Activated CD4-positive, alpha-beta T cell treated with anti-CD3 and anti-CD28 coated beads for 48 hours (primary cell): ENCODE results near the gene MAN1A1.
"Not testable (repeated sequence)": the region's sequence is repeated elsewhere in the genome, so short reads cannot be mapped to it uniquely, and the experiment has no call there.

Source experiments
- DNase-seq: peaks from one replicate; pipeline ENCODE4 v3.0.0-alpha.2; 2020

MAN1A1 gene

GRCh38 chr6:119163006-119163405, 186.6 kb downstream of the MAN1A1 start:
- DNase-seq = no peak

GRCh38 chr6:119162134-119162775, 187.3 kb downstream of the MAN1A1 start:
- no peak for DNase-seq

GRCh38 chr6:119161438-119161837, 188.1 kb downstream of the MAN1A1 start:
- DNase-seq = no peak

GRCh38 chr6:119160911-119161310, 188.7 kb downstream of the MAN1A1 start:
- no peak for DNase-seq

GRCh38 chr6:119158057-119158848, 191.3 kb downstream of the MAN1A1 start:
- no peak for DNase-seq

- no peak for DNase-seq
These were observed 192.1 kb downstream of the MAN1A1 start for GRCh38 chr6:119157506-119157815.

GRCh38 chr6:119156757-119157505, 192.6 kb downstream of the MAN1A1 start:
- DNase-seq = no peak

- not testable (repeated sequence) for DNase-seq
These were observed 193.5 kb downstream of the MAN1A1 start for GRCh38 chr6:119156082-119156481.

- DNase-seq = no peak
These were observed 197.4 kb downstream of the MAN1A1 start for GRCh38 chr6:119152187-119152586.

- no peak for DNase-seq
These were observed 200.6 kb downstream of the MAN1A1 start for GRCh38 chr6:119148825-119149525.

- DNase-seq = peak; percentile 10
These were observed 201.3 kb downstream of the MAN1A1 start for GRCh38 chr6:119148098-119148824.

- peak; percentile 76 for DNase-seq
These were observed 202.2 kb downstream of the MAN1A1 start for GRCh38 chr6:119147101-119148053.

GRCh38 chr6:119145111-119145510, 204.4 kb downstream of the MAN1A1 start:
- DNase-seq = no peak

GRCh38 chr6:119142637-119143036, 206.9 kb downstream of the MAN1A1 start:
- DNase-seq = no peak

GRCh38 chr6:119142041-119142440, 207.5 kb downstream of the MAN1A1 start:
- no peak for DNase-seq

- DNase-seq = no peak
These were observed 209.1 kb downstream of the MAN1A1 start for GRCh38 chr6:119140196-119141140.

GRCh38 chr6:119138906-119139541, 210.5 kb downstream of the MAN1A1 start:
- no peak for DNase-seq

- no peak for DNase-seq
These were observed 212.1 kb downstream of the MAN1A1 start for GRCh38 chr6:119137194-119138072.

- no peak for DNase-seq
These were observed 214.8 kb downstream of the MAN1A1 start for GRCh38 chr6:119134752-119135151.
